ENCODE data around the gene THBS4.

Gene THBS4

GRCh38 chr5:80008995-80009765 lies 26.0 kb upstream of the THBS4 start (continued):
- TF ChIP-seq WT1 (tag by site-specific recombination; IDR thresholded peaks at IDR 0.05) = no peak
- TF ChIP-seq ELK4 (IDR thresholded peaks at IDR 0.05; ENCODE audit: borderline replicate concordance, low read depth, low read length) = no peak
- no peak for TF ChIP-seq ZNF121 (tag by site-specific recombination; IDR thresholded peaks at IDR 0.05)

- Histone ChIP-seq H3K27ac (ENCODE audit: extremely low read depth, low read depth, low read length) (no peak overlapping the region), H3K36me3 (ENCODE audit: control insufficient read depth in 2 of 2, insufficient read depth in 1 of 2, low read length in 2 of 2) (no peaks in the 10 kb centered on the region), H3K4me3 (ENCODE audit: low read depth, low read length) (no peak overlapping the region), H3K4me1 (ENCODE audit: control insufficient read depth, insufficient read depth, low read length) (no peaks in the 10 kb centered on the region), H3K9me3 (ENCODE audit: control insufficient read depth, insufficient read depth, low read depth, low read length) (no peaks in the 10 kb centered on the region)
- POLR2A ChIA-PET = no interaction called here
- CTCF ChIA-PET = no interaction called here
- no peak for TF ChIP-seq ZNF423 (tag by site-specific recombination; IDR thresholded peaks at IDR 0.05)
- no peak for TF ChIP-seq ZBTB8A (tag by site-specific recombination; IDR thresholded peaks at IDR 0.05)
- no peak for TF ChIP-seq ZBTB7A (tag by site-specific recombination; IDR thresholded peaks at IDR 0.05; ENCODE audit: low read depth)
- no peak for TF ChIP-seq GLI4 (tag by site-specific recombination; IDR thresholded peaks at IDR 0.05)
- TF ChIP-seq ZNF549 (tag by site-specific recombination; IDR thresholded peaks at IDR 0.05) = no peak
- no peak for TF ChIP-seq ZNF704 (tag by site-specific recombination; IDR thresholded peaks at IDR 0.05)
Observed at GRCh38 chr5:80010754-80011392, 24.3 kb upstream of the THBS4 start.

- Histone ChIP-seq H3K27ac (ENCODE audit: extremely low read depth, low read depth, low read length) (no peak overlapping the region), H3K4me3 (ENCODE audit: low read depth, low read length) (no peak overlapping the region), H3K9me3 (ENCODE audit: control insufficient read depth, insufficient read depth, low read depth, low read length) (no peaks in the 10 kb centered on the region), H3K4me1 (ENCODE audit: control insufficient read depth, insufficient read depth, low read length) (no peaks in the 10 kb centered on the region), H3K36me3 (ENCODE audit: control insufficient read depth in 2 of 2, insufficient read depth in 1 of 2, low read length in 2 of 2) (no peaks in the 10 kb centered on the region)
- ChIA-PET POLR2A (no interaction called here), CTCF (interaction anchor here (0.5 kb wide), 2 partner anchors 269 to 855 kb away, joined by 3 to 5 read pairs; no protein-coding TSS in a partner anchor)
- TF ChIP-seq ZNF600 (tag by site-specific recombination; IDR thresholded peaks at IDR 0.05) (no peak), ZNF174 (tag by site-specific recombination; IDR thresholded peaks at IDR 0.05) (no peak), GLI2 (tag by site-specific recombination; IDR thresholded peaks at IDR 0.05; ENCODE audit: borderline replicate concordance, low read depth) (no peak), REPIN1 (tag by site-specific recombination; IDR thresholded peaks at IDR 0.05; ENCODE audit: low read depth) (no peak), ZNF423 (tag by site-specific recombination; IDR thresholded peaks at IDR 0.05) (no peak), GLIS1 (tag by site-specific recombination; IDR thresholded peaks at IDR 0.05) (no peak), ZBTB44 (tag by site-specific recombination; IDR thresholded peaks at IDR 0.05) (no peak), SP3 (tag by site-specific recombination; IDR thresholded peaks at IDR 0.05) (no peak), ZNF214 (tag by site-specific recombination; IDR thresholded peaks at IDR 0.05; ENCODE audit: borderline replicate concordance) (no peak), ZNF704 (tag by site-specific recombination; IDR thresholded peaks at IDR 0.05) (no peak), ZNF585B (tag by site-specific recombination; IDR thresholded peaks at IDR 0.05) (no peak), ZNF488 (tag by site-specific recombination; IDR thresholded peaks at IDR 0.05) (no peak), ZNF18 (tag by site-specific recombination; IDR thresholded peaks at IDR 0.05) (no peak), RBAK (tag by site-specific recombination; IDR thresholded peaks at IDR 0.05) (no peak)
Observed at GRCh38 chr5:80025069-80025468, 10.1 kb upstream of the THBS4 start.

Data from HEK293 (cell line).